Measurements from ENCODE around the gene PRMT7. TPM values are rescaled to one million over a fixed set of nuclear protein-coding genes. Genes with fewer than 3 reads are reported as not detected.
A peak's percentile ranks its signal among the peaks of the same experiment; 100 is the strongest.

Gene PRMT7
- total RNA-seq, 3 donors from 2014 or later: 31.0 to 42.2 (median 41.0) TPM

DNA sequence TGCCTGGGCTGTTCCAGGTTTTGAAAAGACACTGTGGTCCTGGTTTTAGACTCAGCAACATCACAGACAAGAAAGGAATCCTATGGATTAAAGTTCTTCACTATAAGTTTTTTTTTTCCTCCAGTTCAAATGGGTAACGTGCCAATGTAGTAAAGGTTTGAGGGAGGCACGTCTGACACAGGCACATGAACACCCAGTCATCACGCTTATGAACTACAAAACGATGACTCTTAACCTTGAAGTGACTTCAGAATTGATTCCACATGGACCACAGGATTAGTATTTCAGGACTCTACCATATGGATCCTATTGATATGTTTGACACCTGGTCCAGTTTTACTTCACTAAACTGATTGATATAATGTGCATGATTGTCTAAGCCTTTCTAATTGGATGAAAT is 2.3 kb downstream of the PRMT7 start:
- TF ChIP-seq, protein P1, sequence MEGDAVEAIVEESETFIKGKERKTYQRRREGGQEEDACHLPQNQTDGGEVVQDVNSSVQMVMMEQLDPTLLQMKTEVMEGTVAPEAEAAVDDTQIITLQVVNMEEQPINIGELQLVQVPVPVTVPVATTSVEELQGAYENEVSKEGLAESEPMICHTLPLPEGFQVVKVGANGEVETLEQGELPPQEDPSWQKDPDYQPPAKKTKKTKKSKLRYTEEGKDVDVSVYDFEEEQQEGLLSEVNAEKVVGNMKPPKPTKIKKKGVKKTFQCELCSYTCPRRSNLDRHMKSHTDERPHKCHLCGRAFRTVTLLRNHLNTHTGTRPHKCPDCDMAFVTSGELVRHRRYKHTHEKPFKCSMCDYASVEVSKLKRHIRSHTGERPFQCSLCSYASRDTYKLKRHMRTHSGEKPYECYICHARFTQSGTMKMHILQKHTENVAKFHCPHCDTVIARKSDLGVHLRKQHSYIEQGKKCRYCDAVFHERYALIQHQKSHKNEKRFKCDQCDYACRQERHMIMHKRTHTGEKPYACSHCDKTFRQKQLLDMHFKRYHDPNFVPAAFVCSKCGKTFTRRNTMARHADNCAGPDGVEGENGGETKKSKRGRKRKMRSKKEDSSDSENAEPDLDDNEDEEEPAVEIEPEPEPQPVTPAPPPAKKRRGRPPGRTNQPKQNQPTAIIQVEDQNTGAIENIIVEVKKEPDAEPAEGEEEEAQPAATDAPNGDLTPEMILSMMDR (IDR thresholded peaks at IDR 0.05): no peak
- DNase-seq (no peak), ATAC-seq (no peak)
- Histone ChIP-seq H3K4me1 (ENCODE audit: low read depth) (peaks cover 19% of the 10 kb centered on the region), H3K4me3 (no peak overlapping the region), H3K36me3 (ENCODE audit: low read depth) (peaks cover 4% of the 10 kb centered on the region), H3K9me3 (no peaks in the 10 kb centered on the region)
- intact Hi-C loops (cut with DNase I, micrococcal nuclease): no loop called here

DNA sequence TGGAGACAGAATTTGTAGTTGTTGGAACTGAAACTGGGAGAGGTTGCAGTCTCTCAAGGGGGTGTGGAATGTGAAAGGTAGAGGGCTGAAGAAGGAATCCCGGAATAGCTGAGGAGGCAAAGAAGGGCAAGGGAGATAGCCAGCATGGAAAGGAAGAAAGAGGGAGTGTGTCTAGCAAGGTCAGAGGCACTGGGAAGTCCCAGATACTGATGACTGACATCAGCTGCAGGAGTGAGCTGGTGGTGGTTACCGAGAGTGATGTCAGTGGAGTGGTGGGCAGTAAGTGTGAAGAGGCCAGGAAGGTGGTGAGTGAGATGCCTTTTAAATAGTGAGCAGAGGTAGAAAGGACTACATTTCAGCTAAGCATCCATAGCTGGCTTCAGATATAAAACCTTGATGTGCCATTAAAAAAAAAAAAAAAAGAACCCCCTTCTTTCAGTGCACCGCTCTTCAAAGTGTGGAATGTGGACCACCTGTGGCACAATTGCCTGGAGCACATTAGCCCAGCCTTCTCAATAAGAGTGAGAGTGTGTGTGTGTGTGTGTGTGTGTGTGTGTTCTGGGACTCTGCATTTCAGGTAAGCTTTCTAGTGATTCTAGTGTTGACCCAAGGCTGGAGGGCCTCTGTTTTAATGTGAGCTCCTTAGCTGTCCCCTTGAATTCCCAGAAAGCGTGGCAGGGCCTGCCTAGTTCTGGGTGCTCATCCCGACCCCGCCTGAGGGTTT is 8.5 kb downstream of the PRMT7 start:
- TF ChIP-seq, protein P1 (IDR thresholded peaks at IDR 0.05): no peak
- no peak overlapping the region for H3K4me3 ChIP-seq
- intact Hi-C loops (cut with DNase I, micrococcal nuclease): no loop called here
- H3K36me3 ChIP-seq (ENCODE audit: low read depth): peaks cover 4% of the 10 kb centered on the region
- no peaks in the 10 kb centered on the region for H3K9me3 ChIP-seq
- DNase-seq (no peak), ATAC-seq (no peak)
- no peaks in the 10 kb centered on the region for H3K4me1 ChIP-seq (ENCODE audit: low read depth)

DNA sequence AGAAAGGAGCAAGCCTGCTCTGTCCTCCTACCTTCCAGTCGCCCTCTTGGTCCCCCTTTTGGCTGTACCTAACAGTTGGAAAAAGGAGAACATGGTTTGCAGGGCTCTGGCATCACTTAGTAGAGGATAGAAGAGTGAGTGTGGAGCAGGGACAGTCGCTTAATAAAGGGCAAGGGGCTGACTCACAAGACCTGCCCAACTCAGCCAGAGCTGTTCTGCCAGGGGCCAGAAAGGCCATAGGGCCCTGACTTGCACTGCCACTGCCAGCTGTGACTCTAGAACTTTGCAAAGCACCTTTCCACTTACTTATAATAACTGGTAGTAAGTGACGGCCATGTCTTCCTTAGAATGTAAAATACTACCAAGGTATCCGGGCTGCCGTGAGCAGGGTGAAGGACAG is 13.5 kb downstream of the PRMT7 start:
- Histone ChIP-seq H3K4me3 (no peak overlapping the region), H3K4me1 (ENCODE audit: low read depth) (no peaks in the 10 kb centered on the region), H3K9me3 (no peaks in the 10 kb centered on the region), H3K36me3 (ENCODE audit: low read depth) (no peaks in the 10 kb centered on the region)
- TF ChIP-seq, protein P1 (IDR thresholded peaks at IDR 0.05): no peak
- DNase-seq (no peak), ATAC-seq (no peak)
- intact Hi-C loops (cut with DNase I, micrococcal nuclease): no loop called here

DNA sequence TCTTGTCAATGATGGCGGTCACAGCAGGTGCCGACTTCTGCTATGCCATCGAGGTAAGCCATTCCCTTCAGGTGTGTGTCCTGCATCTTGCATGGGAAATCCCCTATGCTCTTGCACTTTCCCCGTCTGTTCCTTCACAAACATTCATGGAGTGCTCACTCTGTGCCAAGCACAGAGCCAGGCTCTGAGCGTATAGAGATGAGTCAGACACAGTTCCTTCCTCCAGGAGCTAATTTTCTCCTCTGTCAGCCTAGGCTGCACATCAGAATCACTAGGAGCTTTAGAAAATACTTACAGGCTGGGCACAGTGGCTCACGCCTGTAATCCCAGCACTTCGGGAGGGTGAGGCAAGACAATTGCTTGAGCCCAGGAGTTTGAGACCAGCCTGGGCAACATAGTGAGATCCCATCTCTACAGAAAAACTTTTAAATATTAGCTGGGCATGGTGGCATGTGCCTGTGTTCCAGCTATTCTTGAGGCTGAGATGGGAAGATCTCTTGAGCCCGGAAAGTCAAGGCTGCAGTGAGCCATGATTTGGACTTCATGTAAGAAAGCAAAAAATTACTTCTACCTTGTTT is 14.1 kb downstream of the PRMT7 start:
- DNase-seq: no peak
- ATAC-seq: no peak
- Histone ChIP-seq H3K36me3 (ENCODE audit: low read depth) (no peaks in the 10 kb centered on the region), H3K4me3 (no peak overlapping the region), H3K9me3 (no peaks in the 10 kb centered on the region), H3K4me1 (ENCODE audit: low read depth) (no peaks in the 10 kb centered on the region)
- intact Hi-C loops (cut with DNase I, micrococcal nuclease): loop anchor here in 1 of 2 donors (5.0 kb wide), 2 partner anchors 63 to 83 kb away; partner anchors contain the start of gene SLC7A6
- TF ChIP-seq, protein P1 (IDR thresholded peaks at IDR 0.05): no peak

DNA sequence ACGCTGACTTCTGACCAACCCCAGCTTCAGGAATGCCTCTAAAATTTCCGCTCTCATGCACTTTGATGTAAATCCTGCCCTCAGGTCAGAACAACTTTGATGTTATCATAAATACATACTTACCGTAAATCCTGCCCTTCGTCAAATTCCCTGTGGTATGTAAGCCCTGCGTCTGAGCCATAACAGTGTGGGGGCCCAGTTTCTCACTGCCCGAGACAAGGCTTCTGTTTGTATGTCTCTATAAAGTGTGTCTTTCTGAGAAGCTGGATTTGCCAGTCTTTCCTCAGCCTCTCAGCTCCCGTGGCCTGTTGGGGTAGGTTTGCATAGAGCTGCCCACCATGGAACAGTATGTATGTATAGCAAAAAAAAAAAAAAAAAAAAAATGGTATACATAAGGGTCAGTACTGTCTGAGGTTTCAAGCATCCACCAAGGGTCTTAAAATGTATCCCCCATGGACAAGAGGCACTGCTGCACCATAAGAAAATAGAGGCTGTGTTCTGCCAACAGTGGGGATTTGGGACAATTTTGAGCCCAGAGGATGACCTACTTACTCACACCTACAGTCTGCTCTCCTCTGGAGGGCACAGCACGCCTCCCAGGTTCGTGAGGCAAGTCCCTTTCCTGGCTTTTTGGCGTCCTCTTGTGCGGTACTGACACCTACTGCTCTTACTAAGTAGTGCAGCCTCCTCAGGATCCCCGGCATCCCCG is 17.5 kb downstream of the PRMT7 start:
- no peaks in the 10 kb centered on the region for H3K36me3 ChIP-seq (ENCODE audit: low read depth)
- H3K4me1 ChIP-seq (ENCODE audit: low read depth): no peaks in the 10 kb centered on the region
- intact Hi-C loops (cut with DNase I, micrococcal nuclease): loop anchor here (2.0 to 5.0 kb wide), 3 partner anchors 66 to 86 kb away; partner anchors contain the start of gene SLC7A6 (in 1 of the 2)
- no peaks in the 10 kb centered on the region for H3K9me3 ChIP-seq
- DNase-seq (peak; percentile 67 to 87 (median 78)), ATAC-seq (peak; percentile 99)
- H3K4me3 ChIP-seq: no peak overlapping the region
- TF ChIP-seq, protein P1 (IDR thresholded peaks at IDR 0.05): peak; percentile 77

All from mucosa of descending colon (tissue), 3 donors.